ENCODE results near the gene ZC3H4. TPM values are rescaled to one million over a fixed set of nuclear protein-coding genes. Genes with fewer than 3 reads are reported as not detected.

Gene ZC3H4
- total and polyA plus RNA-seq, 9 of the 15 experiments (the other 6 are each of a cell fraction or from before 2014, with no cell fraction given): 2.2 to 75.6 (median 18.3) TPM

- TF ChIP-seq EP400 (IDR thresholded peaks at IDR 0.05) (0 out of 2 replicates have a peak, but pooled peaks have one; percentile 11), PURB (CRISPR knock-in tag; IDR thresholded peaks at IDR 0.05; ENCODE audit: low read depth) (no peak), SIX5 (IDR thresholded peaks at IDR 0.05; ENCODE audit: borderline replicate concordance in 1 of 2, insufficient read depth in 1 of 2, low read depth in 1 of 2, low read length in 2 of 2) (no peak), ZNF764 (CRISPR knock-in tag; IDR thresholded peaks at IDR 0.05; ENCODE audit: low read depth) (no peak), MITF (IDR thresholded peaks at IDR 0.05) (peak; percentile 56; the same call in 1 of the 2 replicates), OTX1 (CRISPR knock-in tag; IDR thresholded peaks at IDR 0.05) (no peak), HES1 (IDR thresholded peaks at IDR 0.05; ENCODE audit: low read depth) (no peak), MLX (CRISPR knock-in tag; conservative IDR thresholded peaks at IDR 0.05) (no peak), E2F6 (IDR thresholded peaks at IDR 0.05; ENCODE audit: borderline replicate concordance in 1 of 2, extremely low read depth in 1 of 2, insufficient read depth in 1 of 2, insufficient read length in 1 of 2, low read depth in 1 of 2, low read length in 1 of 2, poor library complexity in 1 of 2, severe bottlenecking in 1 of 2) (peak; percentile 32 to 47), TRIM24 (IDR thresholded peaks at IDR 0.05) (no peak), ELF1 (tag; IDR thresholded peaks at IDR 0.05) (no peak), TBL1XR1 (IDR thresholded peaks at IDR 0.05; ENCODE audit: low read length in 2 of 2) (no peak), SMC3 (conservative IDR thresholded peaks at IDR 0.05; ENCODE audit: insufficient read depth, low read depth, low read length) (peak; percentile 32; the same call in 1 of the 2 replicates), POLR3G (IDR thresholded peaks at IDR 0.05; ENCODE audit: extremely low read depth, insufficient read length, insufficient replicate concordance) (no peak), MTA2 (IDR thresholded peaks at IDR 0.05; ENCODE audit: low read depth) (no peak), MBD1 (CRISPR knock-in tag; IDR thresholded peaks at IDR 0.05) (no peak), FOS (IDR thresholded peaks at IDR 0.05; ENCODE audit: extremely low read depth, insufficient read length) (no peak), POLR2B (IDR thresholded peaks at IDR 0.05; ENCODE audit: low read depth, partially characterized antibody) (no peak), DIDO1 (tag; IDR thresholded peaks at IDR 0.05; ENCODE audit: low read depth) (no peak), MCM3 (IDR thresholded peaks at IDR 0.05) (no peak)
Observed at GRCh38 chr19:47035127-47036096, 78.2 kb downstream of the ZC3H4 start (continued).
